Kidney capillary endothelial cell (primary cell): ENCODE results near the gene CFAP99.

Experiments
- DNase-seq: peaks from one replicate; pipeline ENCODE4 v3.0.0-alpha.2; 2018; ENCODE audit warnings: low spot score

The CFAP99 gene

GRCh38 chr4:2411786-2412510 lies 6.8 kb upstream of the CFAP99 start:
- DNase-seq, result no peak

GRCh38 chr4:2412534-2412884 lies 6.2 kb upstream of the CFAP99 start:
- DNase-seq, result no peak

- peak; percentile 98 for DNase-seq
Observed at GRCh38 chr4:2412885-2413716, 5.7 kb upstream of the CFAP99 start.

GRCh38 chr4:2413821-2414610 lies 4.7 kb upstream of the CFAP99 start:
- DNase-seq, result no peak

GRCh38 chr4:2415213-2415612 lies 3.5 kb upstream of the CFAP99 start:
- DNase-seq, result no peak

- DNase-seq, result no peak
Observed at GRCh38 chr4:2415881-2416563, 2.7 kb upstream of the CFAP99 start.

GRCh38 chr4:2416564-2417225 lies 2.1 kb upstream of the CFAP99 start:
- DNase-seq, result no peak

- no peak for DNase-seq
Observed at GRCh38 chr4:2417226-2417764, 1.5 kb upstream of the CFAP99 start.

- no peak for DNase-seq
Observed at GRCh38 chr4:2417765-2418649, 748 bp upstream of the CFAP99 start, which contains the start of gene ZFYVE28. Gene ZFYVE28, minus strand, starts transcription at chr4:2418645. Its CDS starts 322 bp downstream, at chr4:2418323.

- DNase-seq, result no peak
Observed at GRCh38 chr4:2419814-2420213, 1.1 kb downstream of the CFAP99 start.

- DNase-seq, result no peak
Observed at GRCh38 chr4:2421928-2422327, 3.2 kb downstream of the CFAP99 start.

GRCh38 chr4:2423066-2423465 lies 4.3 kb downstream of the CFAP99 start:
- DNase-seq, result no peak

GRCh38 chr4:2423695-2424094 lies 4.9 kb downstream of the CFAP99 start:
- no peak for DNase-seq

- DNase-seq, result no peak
Observed at GRCh38 chr4:2424581-2424980, 5.8 kb downstream of the CFAP99 start.

GRCh38 chr4:2425386-2426068 lies 6.8 kb downstream of the CFAP99 start:
- DNase-seq, result no peak

GRCh38 chr4:2426069-2426397 lies 7.3 kb downstream of the CFAP99 start:
- no peak for DNase-seq

- DNase-seq, result no peak
Observed at GRCh38 chr4:2426711-2427275, 8.0 kb downstream of the CFAP99 start.

GRCh38 chr4:2427383-2428334 lies 8.9 kb downstream of the CFAP99 start:
- DNase-seq, result no peak
